Mucosa of stomach (tissue), 1 donor: Measurements from ENCODE around the gene ASB15.

Experiments used
- H3K27me3 ChIP-seq: one replicate; pipeline ENCODE4 v1.7.0; 2013; ENCODE audit warnings: mild to moderate bottlenecking, low read length; ENCODE audit not compliant: control insufficient read depth, insufficient read depth
- H3K36me3 ChIP-seq: one replicate; pipeline ENCODE4 v1.7.0; 2013; ENCODE audit warnings: low read length; ENCODE audit not compliant: control insufficient read depth, insufficient read depth
- H3K4me1 ChIP-seq: one replicate; pipeline ENCODE4 v1.7.0; 2013; ENCODE audit warnings: mild to moderate bottlenecking, low read length; ENCODE audit not compliant: control insufficient read depth, insufficient read depth
- H3K4me3 ChIP-seq: one replicate; pipeline ENCODE4 v1.7.0; 2013; ENCODE audit warnings: low read length
- H3K9ac ChIP-seq: one replicate; pipeline ENCODE4 v1.7.0; 2013; ENCODE audit warnings: mild to moderate bottlenecking, low read length, moderate library complexity
- H3K9me3 ChIP-seq: one replicate; pipeline ENCODE4 v1.7.0; 2013; ENCODE audit warnings: mild to moderate bottlenecking, low read length, moderate library complexity; ENCODE audit not compliant: control insufficient read depth
- donor health status: Pancreatic carcinoma.

ASB15 gene

GRCh38 chr7:123643495-123644441 lies 42.1 kb downstream of the ASB15 start:
- Histone ChIP-seq H3K9me3 (no peaks in the 10 kb centered on the region), H3K4me3 (no peak overlapping the region), H3K27me3 (peaks cover 9% of the 10 kb centered on the region), H3K4me1 (no peaks in the 10 kb centered on the region), H3K9ac (no peak overlapping the region), H3K36me3 (no peaks in the 10 kb centered on the region)

GRCh38 chr7:123645516-123645915 lies 43.9 kb downstream of the ASB15 start:
- Histone ChIP-seq H3K27me3 (peaks cover 9% of the 10 kb centered on the region), H3K36me3 (no peaks in the 10 kb centered on the region), H3K4me3 (no peak overlapping the region), H3K4me1 (no peaks in the 10 kb centered on the region), H3K9ac (no peak overlapping the region), H3K9me3 (no peaks in the 10 kb centered on the region)

- H3K27me3 ChIP-seq = peaks cover 9% of the 10 kb centered on the region
- H3K36me3 ChIP-seq = no peaks in the 10 kb centered on the region
- no peak overlapping the region for H3K4me3 ChIP-seq
- H3K9me3 ChIP-seq = no peaks in the 10 kb centered on the region
- no peaks in the 10 kb centered on the region for H3K4me1 ChIP-seq
- no peak overlapping the region for H3K9ac ChIP-seq
These were observed 45.6 kb downstream of the ASB15 start for GRCh38 chr7:123647106-123647730.

- Histone ChIP-seq H3K36me3 (no peaks in the 10 kb centered on the region), H3K4me3 (no peak overlapping the region), H3K9me3 (no peaks in the 10 kb centered on the region), H3K9ac (no peak overlapping the region), H3K27me3 (peaks cover 2% of the 10 kb centered on the region), H3K4me1 (no peaks in the 10 kb centered on the region)
These were observed 48.3 kb downstream of the ASB15 start for GRCh38 chr7:123649964-123650363.

GRCh38 chr7:123650595-123650994 lies 49.0 kb downstream of the ASB15 start:
- Histone ChIP-seq H3K9me3 (no peaks in the 10 kb centered on the region), H3K4me1 (no peaks in the 10 kb centered on the region), H3K9ac (no peak overlapping the region), H3K4me3 (no peak overlapping the region), H3K36me3 (no peaks in the 10 kb centered on the region), H3K27me3 (no peaks in the 10 kb centered on the region)

GRCh38 chr7:123652406-123652805 lies 50.8 kb downstream of the ASB15 start:
- Histone ChIP-seq H3K9ac (no peak overlapping the region), H3K4me1 (no peaks in the 10 kb centered on the region), H3K9me3 (no peaks in the 10 kb centered on the region), H3K4me3 (no peak overlapping the region), H3K27me3 (no peaks in the 10 kb centered on the region), H3K36me3 (no peaks in the 10 kb centered on the region)

- no peaks in the 10 kb centered on the region for H3K4me1 ChIP-seq
- no peaks in the 10 kb centered on the region for H3K36me3 ChIP-seq
- H3K9me3 ChIP-seq = no peaks in the 10 kb centered on the region
- H3K27me3 ChIP-seq = no peaks in the 10 kb centered on the region
- no peak overlapping the region for H3K4me3 ChIP-seq
- no peak overlapping the region for H3K9ac ChIP-seq
These were observed 51.5 kb downstream of the ASB15 start for GRCh38 chr7:123653162-123653561.

GRCh38 chr7:123655614-123656013 lies 54.0 kb downstream of the ASB15 start, which contains the start of gene LMOD2:
Gene LMOD2, plus strand, starts transcription at chr7:123655866. Its CDS starts 98 bp downstream, at chr7:123655964.
- Histone ChIP-seq H3K9ac (no peak within 1 kb of the TSS), H3K27me3 (no peaks in the 10 kb centered on the region), H3K4me1 (no peaks in the 10 kb centered on the region), H3K9me3 (no peaks in the 10 kb centered on the region), H3K4me3 (no peak within 1 kb of the TSS), H3K36me3 (no peaks in the 10 kb centered on the region)

- Histone ChIP-seq H3K36me3 (no peaks in the 10 kb centered on the region), H3K27me3 (no peaks in the 10 kb centered on the region), H3K9me3 (no peaks in the 10 kb centered on the region), H3K4me3 (no peak overlapping the region), H3K9ac (no peak overlapping the region), H3K4me1 (no peaks in the 10 kb centered on the region)
These were observed 55.1 kb downstream of the ASB15 start for GRCh38 chr7:123656544-123657303.

- H3K36me3 ChIP-seq = no peaks in the 10 kb centered on the region
- H3K9ac ChIP-seq = no peak overlapping the region
- H3K9me3 ChIP-seq = no peaks in the 10 kb centered on the region
- no peaks in the 10 kb centered on the region for H3K27me3 ChIP-seq
- H3K4me3 ChIP-seq = no peak overlapping the region
- no peaks in the 10 kb centered on the region for H3K4me1 ChIP-seq
These were observed 55.7 kb downstream of the ASB15 start for GRCh38 chr7:123657304-123657685.

GRCh38 chr7:123658023-123658422 lies 56.4 kb downstream of the ASB15 start:
- Histone ChIP-seq H3K9me3 (no peaks in the 10 kb centered on the region), H3K9ac (no peak overlapping the region), H3K36me3 (no peaks in the 10 kb centered on the region), H3K4me1 (no peaks in the 10 kb centered on the region), H3K27me3 (no peaks in the 10 kb centered on the region), H3K4me3 (no peak overlapping the region)
